Measurements from ENCODE around the gene CBL. TPM values are rescaled to one million over a fixed set of nuclear protein-coding genes. Genes with fewer than 3 reads are reported as not detected.

CBL gene
- total and polyA plus RNA-seq, 2 experiments from 2014 or later: 31.6 to 67.6 TPM

- no peak for TF ChIP-seq POLR2AphosphoS5 (IDR thresholded peaks at IDR 0.05; ENCODE audit: low read depth)
- no peak for TF ChIP-seq JUNB (IDR thresholded peaks at IDR 0.05; ENCODE audit: unreplicated experiment)
- no peak for TF ChIP-seq STAT1 (IDR thresholded peaks at IDR 0.05; ENCODE audit: unreplicated experiment)
- no peak for TF ChIP-seq CREB1 (CRISPR knock-in tag; IDR thresholded peaks at IDR 0.05; ENCODE audit: low read depth)
- TF ChIP-seq, protein P1, sequence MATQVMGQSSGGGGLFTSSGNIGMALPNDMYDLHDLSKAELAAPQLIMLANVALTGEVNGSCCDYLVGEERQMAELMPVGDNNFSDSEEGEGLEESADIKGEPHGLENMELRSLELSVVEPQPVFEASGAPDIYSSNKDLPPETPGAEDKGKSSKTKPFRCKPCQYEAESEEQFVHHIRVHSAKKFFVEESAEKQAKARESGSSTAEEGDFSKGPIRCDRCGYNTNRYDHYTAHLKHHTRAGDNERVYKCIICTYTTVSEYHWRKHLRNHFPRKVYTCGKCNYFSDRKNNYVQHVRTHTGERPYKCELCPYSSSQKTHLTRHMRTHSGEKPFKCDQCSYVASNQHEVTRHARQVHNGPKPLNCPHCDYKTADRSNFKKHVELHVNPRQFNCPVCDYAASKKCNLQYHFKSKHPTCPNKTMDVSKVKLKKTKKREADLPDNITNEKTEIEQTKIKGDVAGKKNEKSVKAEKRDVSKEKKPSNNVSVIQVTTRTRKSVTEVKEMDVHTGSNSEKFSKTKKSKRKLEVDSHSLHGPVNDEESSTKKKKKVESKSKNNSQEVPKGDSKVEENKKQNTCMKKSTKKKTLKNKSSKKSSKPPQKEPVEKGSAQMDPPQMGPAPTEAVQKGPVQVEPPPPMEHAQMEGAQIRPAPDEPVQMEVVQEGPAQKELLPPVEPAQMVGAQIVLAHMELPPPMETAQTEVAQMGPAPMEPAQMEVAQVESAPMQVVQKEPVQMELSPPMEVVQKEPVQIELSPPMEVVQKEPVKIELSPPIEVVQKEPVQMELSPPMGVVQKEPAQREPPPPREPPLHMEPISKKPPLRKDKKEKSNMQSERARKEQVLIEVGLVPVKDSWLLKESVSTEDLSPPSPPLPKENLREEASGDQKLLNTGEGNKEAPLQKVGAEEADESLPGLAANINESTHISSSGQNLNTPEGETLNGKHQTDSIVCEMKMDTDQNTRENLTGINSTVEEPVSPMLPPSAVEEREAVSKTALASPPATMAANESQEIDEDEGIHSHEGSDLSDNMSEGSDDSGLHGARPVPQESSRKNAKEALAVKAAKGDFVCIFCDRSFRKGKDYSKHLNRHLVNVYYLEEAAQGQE (IDR thresholded peaks at IDR 0.05; ENCODE audit: unreplicated experiment): no peak
- no peak for TF ChIP-seq EZH2 (IDR thresholded peaks at IDR 0.05; ENCODE audit: low read depth, unreplicated experiment)
Measured at GRCh38 chr11:119309953-119310681, 104.0 kb downstream of the CBL start (continued).

GRCh38 chr11:119310682-119311052, 104.5 kb downstream of the CBL start:
- Mint-ChIP-seq H3K4me1 (peaks cover 17% of the 10 kb centered on the region), H3K27ac (no peak overlapping the region), H3K4me3 (no peak overlapping the region), H3K9me3 (no peaks in the 10 kb centered on the region), H3K36me3 (ENCODE audit: low read depth) (peaks cover 18% of the 10 kb centered on the region; the same call in 2 of the 3 replicates), H3K27me3 (ENCODE audit: insufficient read depth, low read depth, poor library complexity) (peaks cover 31% of the 10 kb centered on the region)
- Histone ChIP-seq H3K27me3 (ENCODE audit: insufficient read depth) (peaks cover 12% of the 10 kb centered on the region), H3K79me2 (replicated peaks; ENCODE audit: insufficient read depth) (no peaks in the 10 kb centered on the region), H3K27ac (ENCODE audit: low read depth) (no peak overlapping the region), H2AFZ (no peak overlapping the region), H3K4me1 (ENCODE audit: insufficient read depth) (peaks cover 22% of the 10 kb centered on the region), H3K4me3 (no peak overlapping the region), H3K4me2 (no peak overlapping the region), H3F3A (replicated peaks; ENCODE audit: low read depth) (0 out of 2 replicates have a peak, but pooled peaks cover under 1% of the 10 kb centered on the region), H3K9me2 (ENCODE audit: insufficient read depth) (no peaks in the 10 kb centered on the region), H3K36me3 (ENCODE audit: insufficient read depth) (peaks cover 3% of the 10 kb centered on the region; the same call in 1 of the 2 replicates), H4K20me1 (replicated peaks; ENCODE audit: insufficient read depth) (peaks cover 14% of the 10 kb centered on the region)
- TF ChIP-seq CREB1 (CRISPR knock-in tag; IDR thresholded peaks at IDR 0.05; ENCODE audit: low read depth) (no peak), STAT1 (IDR thresholded peaks at IDR 0.05; ENCODE audit: unreplicated experiment) (no peak), ZNF114 (CRISPR knock-in tag; IDR thresholded peaks at IDR 0.05) (no peak)
- TF ChIP-seq, protein P2, sequence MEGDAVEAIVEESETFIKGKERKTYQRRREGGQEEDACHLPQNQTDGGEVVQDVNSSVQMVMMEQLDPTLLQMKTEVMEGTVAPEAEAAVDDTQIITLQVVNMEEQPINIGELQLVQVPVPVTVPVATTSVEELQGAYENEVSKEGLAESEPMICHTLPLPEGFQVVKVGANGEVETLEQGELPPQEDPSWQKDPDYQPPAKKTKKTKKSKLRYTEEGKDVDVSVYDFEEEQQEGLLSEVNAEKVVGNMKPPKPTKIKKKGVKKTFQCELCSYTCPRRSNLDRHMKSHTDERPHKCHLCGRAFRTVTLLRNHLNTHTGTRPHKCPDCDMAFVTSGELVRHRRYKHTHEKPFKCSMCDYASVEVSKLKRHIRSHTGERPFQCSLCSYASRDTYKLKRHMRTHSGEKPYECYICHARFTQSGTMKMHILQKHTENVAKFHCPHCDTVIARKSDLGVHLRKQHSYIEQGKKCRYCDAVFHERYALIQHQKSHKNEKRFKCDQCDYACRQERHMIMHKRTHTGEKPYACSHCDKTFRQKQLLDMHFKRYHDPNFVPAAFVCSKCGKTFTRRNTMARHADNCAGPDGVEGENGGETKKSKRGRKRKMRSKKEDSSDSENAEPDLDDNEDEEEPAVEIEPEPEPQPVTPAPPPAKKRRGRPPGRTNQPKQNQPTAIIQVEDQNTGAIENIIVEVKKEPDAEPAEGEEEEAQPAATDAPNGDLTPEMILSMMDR (conservative IDR thresholded peaks at IDR 0.05; ENCODE audit: low read depth in 2 of 2): no peak
- TF ChIP-seq, protein P3, sequence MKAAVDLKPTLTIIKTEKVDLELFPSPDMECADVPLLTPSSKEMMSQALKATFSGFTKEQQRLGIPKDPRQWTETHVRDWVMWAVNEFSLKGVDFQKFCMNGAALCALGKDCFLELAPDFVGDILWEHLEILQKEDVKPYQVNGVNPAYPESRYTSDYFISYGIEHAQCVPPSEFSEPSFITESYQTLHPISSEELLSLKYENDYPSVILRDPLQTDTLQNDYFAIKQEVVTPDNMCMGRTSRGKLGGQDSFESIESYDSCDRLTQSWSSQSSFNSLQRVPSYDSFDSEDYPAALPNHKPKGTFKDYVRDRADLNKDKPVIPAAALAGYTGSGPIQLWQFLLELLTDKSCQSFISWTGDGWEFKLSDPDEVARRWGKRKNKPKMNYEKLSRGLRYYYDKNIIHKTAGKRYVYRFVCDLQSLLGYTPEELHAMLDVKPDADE (IDR thresholded peaks at IDR 0.05): no peak
- no peak for ATAC-seq
- DNase-seq (ENCODE audit: low spot score): no peak

Data from GM23338 (cell line).